Astrocyte of the cerebellum (primary cell): ENCODE results near the gene ADAMTS18.
A peak's percentile ranks its signal among the peaks of the same experiment; 100 is the strongest.

Source experiments
- DNase-seq: peaks from one replicate; pipeline ENCODE4 v3.0.0-alpha.2; 2011; ENCODE audit warnings: low read depth
- H3K4me3 ChIP-seq: 2 replicates; pipeline ENCODE4 v1.5.1; 2011; ENCODE audit warnings: mild to moderate bottlenecking, low read depth, low read length, moderate library complexity
- CTCF ChIP-seq: IDR thresholded peaks from 2 replicates; pipeline ENCODE4 v1.5.1; 2012; ENCODE audit warnings: low read length, low read depth, moderate library complexity, mild to moderate bottlenecking; ENCODE audit errors: missing control alignments
- in situ Hi-C: cut with HindIII; loops from 2 replicates; pipeline ENCODE4 v1.10.0; 2017; ENCODE audit warnings: low sequenced_read_pairs

ADAMTS18 gene

GRCh38 chr16:77437859-77438258 is 3.0 kb upstream of the ADAMTS18 start:
- H3K4me3 ChIP-seq = no peak overlapping the region
- DNase-seq = peak; percentile 40
- in situ Hi-C loops = no loop called here
- peak; percentile 62 for TF ChIP-seq CTCF

GRCh38 chr16:77435272-77435820 is 512 bp upstream of the ADAMTS18 start:
- no peak for TF ChIP-seq CTCF
- in situ Hi-C loops = no loop called here
- no peak for DNase-seq
- H3K4me3 ChIP-seq = peak overlapping the region; percentile 39

DNA sequence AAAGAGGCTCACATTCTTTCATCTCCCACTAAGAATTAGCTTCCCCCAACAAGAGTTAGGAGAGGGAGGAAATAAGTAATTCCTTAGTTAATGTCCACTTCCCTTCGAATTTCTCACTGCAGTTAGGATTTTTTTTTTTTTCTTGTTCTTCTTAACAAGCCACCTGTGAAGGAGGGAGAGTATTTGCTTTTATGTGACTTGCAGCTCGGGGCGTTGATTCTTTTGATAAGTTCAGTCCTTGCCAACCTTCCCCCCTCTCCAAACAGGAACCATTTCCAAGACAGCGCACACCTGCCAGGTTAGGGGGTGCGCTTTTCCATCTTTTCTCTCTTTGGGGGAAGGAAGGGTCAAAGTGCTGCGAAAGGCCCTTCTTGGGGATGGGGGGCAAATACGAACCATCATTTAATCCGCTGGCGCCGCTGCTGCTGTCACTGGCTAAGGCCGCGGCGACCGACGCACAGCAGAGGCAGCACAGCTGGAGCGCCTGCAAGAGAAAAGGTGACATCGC is 758 bp downstream of the ADAMTS18 start:
- in situ Hi-C loops = no loop called here
- no peak for TF ChIP-seq CTCF
- peak overlapping the region; percentile 39 for H3K4me3 ChIP-seq
- no peak for DNase-seq

GRCh38 chr16:77433146-77433545 is 1.7 kb downstream of the ADAMTS18 start:
- no peak for TF ChIP-seq CTCF
- in situ Hi-C loops = no loop called here
- no peak for DNase-seq
- no peak overlapping the region for H3K4me3 ChIP-seq

GRCh38 chr16:77432264-77432663 is 2.6 kb downstream of the ADAMTS18 start:
- H3K4me3 ChIP-seq = no peak overlapping the region
- DNase-seq = no peak
- in situ Hi-C loops = no loop called here
- TF ChIP-seq CTCF = no peak

DNA sequence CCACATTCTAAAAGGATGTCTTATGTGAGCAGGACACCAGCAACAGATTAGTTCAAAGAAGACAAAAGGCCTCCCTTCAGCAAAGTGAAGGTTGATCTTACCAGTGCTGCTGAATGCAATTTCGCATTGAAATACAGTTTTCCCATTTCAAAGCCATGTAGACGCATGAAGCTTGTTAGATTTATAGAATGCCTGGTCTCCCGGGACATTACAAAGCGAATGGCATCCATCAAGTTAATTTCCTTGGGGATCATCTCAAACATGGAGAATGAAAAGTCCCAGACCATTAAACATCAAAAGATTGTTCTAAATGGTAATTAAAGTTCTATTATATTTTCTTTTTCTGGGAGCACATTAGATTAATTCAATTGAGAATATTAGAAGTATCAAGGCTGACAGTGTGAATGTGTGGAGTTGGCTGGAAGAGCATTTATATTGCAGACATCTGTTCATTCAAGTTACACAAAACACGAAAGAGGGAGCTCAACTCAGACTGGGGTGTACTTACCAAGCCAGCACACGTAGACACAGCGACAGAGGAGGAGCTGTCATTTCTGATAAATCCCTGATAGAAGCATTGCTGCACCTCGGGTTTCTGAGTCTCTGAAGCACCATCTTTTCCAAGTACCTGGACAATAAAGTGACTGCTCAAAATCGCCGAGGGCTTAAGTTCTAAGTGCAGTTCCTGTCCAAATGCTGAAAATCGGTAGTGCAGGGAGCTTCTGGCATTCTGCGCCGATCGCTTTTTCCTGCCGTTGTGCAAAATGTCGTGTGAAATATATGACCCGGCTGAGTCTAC is 3.8 kb downstream of the ADAMTS18 start:
- H3K4me3 ChIP-seq = no peak overlapping the region
- no peak for TF ChIP-seq CTCF
- DNase-seq = no peak
- in situ Hi-C loops = no loop called here
